IMR-90 (cell line): Measurements from ENCODE around the gene IFIT2. TPM values are rescaled to one million over a fixed set of nuclear protein-coding genes. Genes with fewer than 3 reads are reported as not detected.
A peak's percentile ranks its signal among the peaks of the same experiment; 100 is the strongest.

ENCODE experiments used
- ATAC-seq: fragments of 200-7000 bp; cut with Tn5 transposase; 2 replicates; pipeline ENCODE4 v1.9.1; 2020; ENCODE audit warnings: low read depth, mild to moderate bottlenecking, moderate library complexity
- BruUV-seq: library from RNA; stranded (reverse); fragments of 400-500 nt; replicated peaks from 2 replicates; lab custom pipeline; 2021; lab: Mats Ljungman, UMichigan
- CTCF ChIA-PET: fragments of 300-600 bp; formaldehyde crosslinking; extraction: SDS; loops from one replicate; lab custom pipeline; 2021; ENCODE audit warnings: antibody characterized with exemption; lab: Yijun Ruan, JAX
- POLR2A ChIA-PET: fragments of 300-600 bp; sonication (Branson Sonifier 250); formaldehyde crosslinking; loops from one replicate; lab custom pipeline; 2022; ENCODE audit warnings: antibody characterized with exemption; ENCODE audit not compliant: unreplicated experiment; lab: Charles Lee
- DNase-seq: peaks from one replicate; pipeline ENCODE4 v3.0.0; 2013
- H2AFZ ChIP-seq: replicated peaks from 2 replicates; pipeline ENCODE3; 2013; ENCODE audit warnings: low read length, mild to moderate bottlenecking; ENCODE audit not compliant: poor library complexity
- H2AK5ac ChIP-seq: 2 replicates; pipeline ENCODE4 v1.6.1; 2013; ENCODE audit warnings: low read depth, low read length, inconsistent platforms
- H2AK9ac ChIP-seq: replicated peaks from 2 replicates; pipeline ENCODE3; 2013; ENCODE audit warnings: mild to moderate bottlenecking, low read depth, low read length, moderate library complexity; ENCODE audit not compliant: poor library complexity
- H2BK120ac ChIP-seq: 2 replicates; pipeline ENCODE4 v1.6.1; 2013; ENCODE audit warnings: low read depth, low read length, inconsistent platforms
- H2BK15ac ChIP-seq: 3 replicates; pipeline ENCODE4 v1.6.1; 2013; ENCODE audit warnings: low read depth, low read length, inconsistent platforms
- H2BK20ac ChIP-seq: 2 replicates; pipeline ENCODE4 v1.6.1; 2013; ENCODE audit warnings: low read depth, mild to moderate bottlenecking, inconsistent platforms, low read length, moderate library complexity
- H2BK5ac ChIP-seq: 2 replicates; pipeline ENCODE4 v1.6.1; 2013; ENCODE audit warnings: mild to moderate bottlenecking, low read depth, low read length, inconsistent platforms; ENCODE audit not compliant: poor library complexity, severe bottlenecking
- H3K14ac ChIP-seq: replicated peaks from 2 replicates; pipeline ENCODE4 v1.6.1; 2013; ENCODE audit warnings: low read depth, low read length, inconsistent platforms
- H3K18ac ChIP-seq: 2 replicates; pipeline ENCODE4 v1.6.1; 2013; ENCODE audit warnings: low read depth, low read length, control low read depth
- H3K23ac ChIP-seq: 2 replicates; pipeline ENCODE4 v1.6.1; 2013; ENCODE audit warnings: low read depth, low read length, inconsistent platforms
- H3K27ac ChIP-seq: 2 replicates; pipeline ENCODE4 v1.5.1; 2013; ENCODE audit warnings: mild to moderate bottlenecking, control low read depth, low read length; ENCODE audit not compliant: insufficient read depth
- H3K27me3 ChIP-seq: 2 replicates; pipeline ENCODE4 v1.6.1; 2013; ENCODE audit warnings: low read length; ENCODE audit not compliant: control insufficient read depth, insufficient read depth
- H3K36me3 ChIP-seq: 2 replicates; pipeline ENCODE4 v1.6.1; 2013; ENCODE audit warnings: low read length, mixed read lengths; ENCODE audit not compliant: control insufficient read depth, insufficient read depth
- H3K4ac ChIP-seq: 2 replicates; pipeline ENCODE4 v1.6.1; 2013; ENCODE audit warnings: low read depth, low read length, inconsistent platforms
- H3K4me1 ChIP-seq: 2 replicates; pipeline ENCODE4 v1.6.1; 2013; ENCODE audit warnings: low read length, mixed read lengths; ENCODE audit not compliant: control insufficient read depth, insufficient read depth
- H3K4me2 ChIP-seq: 2 replicates; pipeline ENCODE4 v1.6.1; 2013; ENCODE audit warnings: low read depth, mild to moderate bottlenecking, control low read depth, low read length, moderate library complexity
- H3K4me3 ChIP-seq: 2 replicates; pipeline ENCODE4 v1.5.1; 2013; ENCODE audit warnings: low read depth, mild to moderate bottlenecking, control low read depth, low read length, moderate library complexity; ENCODE audit not compliant: insufficient read depth
- H3K56ac ChIP-seq: 2 replicates; pipeline ENCODE4 v1.6.1; 2013; ENCODE audit warnings: low read length, inconsistent platforms; ENCODE audit not compliant: insufficient read depth; ENCODE audit errors: extremely low read depth
- H3K79me1 ChIP-seq, 2 experiments: 2 replicates each; pipeline ENCODE4 v1.6.1; 2013; ENCODE audit warnings: low read length in 2 of 2, inconsistent platforms in 1 of 2, low read depth in 1 of 2
- H3K9ac ChIP-seq: 2 replicates; pipeline ENCODE4 v1.6.1; 2013; ENCODE audit warnings: low read depth, low read length, control low read depth
- H3K9me1 ChIP-seq: 2 replicates; pipeline ENCODE4 v1.6.1; 2013; ENCODE audit warnings: low read length, inconsistent platforms; ENCODE audit not compliant: insufficient read depth
- H3K9me3 ChIP-seq: 2 replicates; pipeline ENCODE4 v1.6.1; 2013; ENCODE audit warnings: low read length; ENCODE audit not compliant: control insufficient read depth, insufficient read depth
- H4K20me1 ChIP-seq: 2 replicates; pipeline ENCODE4 v1.6.1; 2013; ENCODE audit warnings: low read length, inconsistent platforms; ENCODE audit not compliant: insufficient read depth
- H4K5ac ChIP-seq: 2 replicates; pipeline ENCODE4 v1.6.1; 2013; ENCODE audit warnings: mild to moderate bottlenecking, low read depth, low read length, control low read depth
- H4K8ac ChIP-seq, 2 experiments: 2 replicates each; pipeline ENCODE4 v1.6.1; 2013; ENCODE audit warnings: low read depth in 2 of 2, low read length in 2 of 2, control low read depth in 1 of 2, inconsistent platforms in 1 of 2
- H4K91ac ChIP-seq: 2 replicates; pipeline ENCODE4 v1.6.1; 2013; ENCODE audit warnings: low read depth, low read length, inconsistent platforms; ENCODE audit not compliant: insufficient read depth
- CHD1 ChIP-seq: IDR thresholded peaks from 2 replicates; pipeline ENCODE4 v1.6.1; 2012; ENCODE audit warnings: low read depth, low read length, improper control_type of control experiment
- MXI1 ChIP-seq: IDR thresholded peaks from 2 replicates; pipeline ENCODE4 v1.6.1; 2012; ENCODE audit warnings: low read depth, mild to moderate bottlenecking, low read length, moderate library complexity, borderline replicate concordance
- RCOR1 ChIP-seq: IDR thresholded peaks from 2 replicates; pipeline ENCODE4 v1.6.1; 2012; ENCODE audit warnings: mild to moderate bottlenecking, low read length, improper control_type of control experiment; ENCODE audit not compliant: insufficient replicate concordance
- WGBS, 2 experiments: methylation state at CpG; one replicate each; pipeline versions ENCODE4 v1.1.5 to v1.1.7; 2013; ENCODE audit warnings: missing lambda C conversion rate in 2 of 2; ENCODE audit not compliant: insufficient read length in 1 of 2; ENCODE audit errors: extremely low coverage in 2 of 2; 5-methylcytosine and 5-hydroxymethylcytosine counted together
- dilution Hi-C: fragments of 300-500 bp; cut with HindIII; formaldehyde crosslinking; loops from one replicate; pipeline ENCODE4 v1.14.3; 2018; ENCODE audit warnings: low sequenced_read_pairs; ENCODE audit not compliant: unreplicated experiment
- in situ Hi-C: fragments of 300-500 bp; cut with MboI; formaldehyde crosslinking; loops from 3 replicates; pipeline ENCODE4 v1.14.3; 2019; ENCODE audit warnings: low sequenced_read_pairs, inconsistent platforms, mixed read lengths
- intact Hi-C: fragments of 100-400 bp; cut with micrococcal nuclease; formaldehyde crosslinking; loops from 2 replicates; pipeline ENCODE4 v1.10.0; 2022
- polyA plus RNA-seq, 3 experiments: library from polyadenylated mRNA; depleted of rRNA; stranded (reverse); fragments of >200 nt; gene quantifications; 2 replicates each; pipeline ENCODE4 v1.2.3, GENCODE V29; 2012; ENCODE audit warnings: low replicate concordance in 1 of 3
- total RNA-seq: library from RNA; depleted of rRNA; stranded (reverse); fragments of >200 nt; gene quantifications from 2 replicates; pipeline ENCODE4 v1.2.3, GENCODE V29; 2012

Gene IFIT2
- total and polyA plus RNA-seq, 2 of the 4 experiments (the other 2 are of a cell fraction), result 1.1 to 2.2 TPM

GRCh38 chr10:89301232-89301631 lies 614 bp upstream of the IFIT2 start (continued):
- TF ChIP-seq RCOR1, result no peak

- BruUV-seq, result no TSS peak
- Histone ChIP-seq H3K36me3 (no peaks in the 10 kb centered on the region; the same call in 1 of the 2 replicates), H4K5ac (peak overlapping the region; percentile 92), H3K9ac (no peak overlapping the region), H3K4ac (peak overlapping the region; percentile 75), H3K56ac (no peak overlapping the region), H3K79me1 (peaks cover 2 to 4% of the 10 kb centered on the region in 2 experiments; a peak in 1 of 4 replicates), H3K27me3 (no peaks in the 10 kb centered on the region), H3K9me3 (no peaks in the 10 kb centered on the region), H2BK5ac (peak overlapping the region; percentile 37), H2BK120ac (peak overlapping the region; percentile 51; the same call in 1 of the 2 replicates), H4K20me1 (no peaks in the 10 kb centered on the region), H2BK15ac (peak overlapping the region; percentile 55; the same call in 1 of the 3 replicates), H3K14ac (peak overlapping the region; percentile 88), H3K27ac (peak overlapping the region; percentile 69; the same call in 1 of the 2 replicates), H3K4me1 (peaks cover 11% of the 10 kb centered on the region), H3K9me1 (no peaks in the 10 kb centered on the region), H3K4me2 (peak overlapping the region; percentile 61; the same call in 1 of the 2 replicates), H3K18ac (peak overlapping the region; percentile 88), H2AK5ac (0 out of 2 replicates have a peak overlapping the region, but pooled peaks have one; percentile 56), H2BK20ac (peak overlapping the region; percentile 54; the same call in 1 of the 2 replicates), H3K23ac (peak overlapping the region; percentile 71; the same call in 1 of the 2 replicates), H2AK9ac (no peak overlapping the region), H2AFZ (peak overlapping the region; percentile 81), H4K8ac (peak overlapping the region; percentile 45 to 79; a peak in 3 of 4 replicates), H3K4me3 (no peak overlapping the region), H4K91ac (peak overlapping the region; percentile 50; the same call in 1 of the 2 replicates)
- ChIA-PET CTCF (no interaction called here), POLR2A (no interaction called here)
- DNase-seq (no peak), ATAC-seq (no peak)
- WGBS, 2 experiments, result no CpG with 5 or more reads among the region's 3 CpGs
- intact Hi-C loops (no loop called here), dilution Hi-C loops (no loop called here), in situ Hi-C loops (no loop called here)
- TF ChIP-seq MXI1, result no peak
- TF ChIP-seq RCOR1, result no peak
- no peak for TF ChIP-seq CHD1
These were observed 779 bp downstream of the IFIT2 start for GRCh38 chr10:89302625-89303024.
